GM19043 (cell line): Measurements from ENCODE around the gene RPS18.
"Not testable (repeated sequence)": the region's sequence is repeated elsewhere in the genome, so short reads cannot be mapped to it uniquely, and the experiment has no call there.

ENCODE experiments used
- ATAC-seq: cut with Tn5 transposase; IDR thresholded peaks from one replicate; pipeline ENCODE4 v1.9.1; 2021; ENCODE audit warnings: low read depth; ENCODE audit not compliant: unreplicated experiment

RPS18 gene

GRCh38 chr6:33272275-33273128 lies 627 bp downstream of the RPS18 start:
- no peak for ATAC-seq

GRCh38 chr6:33273129-33273923 lies 1.5 kb downstream of the RPS18 start:
- no peak for ATAC-seq

GRCh38 chr6:33273924-33274902 lies 2.3 kb downstream of the RPS18 start:
- ATAC-seq, result no peak

GRCh38 chr6:33275795-33276580 lies 4.1 kb downstream of the RPS18 start:
- not testable (repeated sequence) for ATAC-seq

- no peak for ATAC-seq
Observed at GRCh38 chr6:33276581-33276863, 4.6 kb downstream of the RPS18 start.

- peak; percentile 51 for ATAC-seq
Observed at GRCh38 chr6:33276864-33277662, 5.2 kb downstream of the RPS18 start, which contains the start of gene B3GALT4. Gene B3GALT4, plus strand, starts transcription at chr6:33277123. Its CDS starts 297 bp downstream, at chr6:33277420.

- no peak for ATAC-seq
Observed at GRCh38 chr6:33277663-33278391, 6.0 kb downstream of the RPS18 start.

GRCh38 chr6:33278392-33278741 lies 6.5 kb downstream of the RPS18 start:
- no peak for ATAC-seq

GRCh38 chr6:33278810-33279209 lies 6.9 kb downstream of the RPS18 start:
- ATAC-seq, result no peak

- no peak for ATAC-seq
Observed at GRCh38 chr6:33279257-33279695, 7.4 kb downstream of the RPS18 start.

- no peak for ATAC-seq
Observed at GRCh38 chr6:33279971-33280511, 8.2 kb downstream of the RPS18 start.

- no peak for ATAC-seq
Observed at GRCh38 chr6:33280539-33280938, 8.7 kb downstream of the RPS18 start.

GRCh38 chr6:33285214-33285613 lies 13.3 kb downstream of the RPS18 start:
- ATAC-seq, result not testable (repeated sequence)

GRCh38 chr6:33286946-33287914 lies 15.4 kb downstream of the RPS18 start:
- no peak for ATAC-seq

- ATAC-seq, result no peak
Observed at GRCh38 chr6:33288141-33288920, 16.5 kb downstream of the RPS18 start.
